A549 treated with Hydrocortisone at 1 μM for 4 hours (cell line): ENCODE measurements around the gene MON1A. TPM values are rescaled to one million over a fixed set of nuclear protein-coding genes. Genes with fewer than 3 reads are reported as not detected.

Source experiments
- total RNA-seq: library from RNA; stranded (reverse); fragments of 200-300 nt; extraction: Qiagen RNA extraction; gene quantifications from 5 replicates; pipeline ENCODE4 v1.2.3, GENCODE V29; 2022

The MON1A gene
- total RNA-seq = 6.3 to 9.9 TPM (median 8.1 TPM) in 5 replicates

GRCh38 chr3:49929291-49930167 lies at the start of gene MON1A:
Gene MON1A (minus strand): TSS chr3:49929811. CDS start chr3:49913346, 16,465 bp downstream.

DNA sequence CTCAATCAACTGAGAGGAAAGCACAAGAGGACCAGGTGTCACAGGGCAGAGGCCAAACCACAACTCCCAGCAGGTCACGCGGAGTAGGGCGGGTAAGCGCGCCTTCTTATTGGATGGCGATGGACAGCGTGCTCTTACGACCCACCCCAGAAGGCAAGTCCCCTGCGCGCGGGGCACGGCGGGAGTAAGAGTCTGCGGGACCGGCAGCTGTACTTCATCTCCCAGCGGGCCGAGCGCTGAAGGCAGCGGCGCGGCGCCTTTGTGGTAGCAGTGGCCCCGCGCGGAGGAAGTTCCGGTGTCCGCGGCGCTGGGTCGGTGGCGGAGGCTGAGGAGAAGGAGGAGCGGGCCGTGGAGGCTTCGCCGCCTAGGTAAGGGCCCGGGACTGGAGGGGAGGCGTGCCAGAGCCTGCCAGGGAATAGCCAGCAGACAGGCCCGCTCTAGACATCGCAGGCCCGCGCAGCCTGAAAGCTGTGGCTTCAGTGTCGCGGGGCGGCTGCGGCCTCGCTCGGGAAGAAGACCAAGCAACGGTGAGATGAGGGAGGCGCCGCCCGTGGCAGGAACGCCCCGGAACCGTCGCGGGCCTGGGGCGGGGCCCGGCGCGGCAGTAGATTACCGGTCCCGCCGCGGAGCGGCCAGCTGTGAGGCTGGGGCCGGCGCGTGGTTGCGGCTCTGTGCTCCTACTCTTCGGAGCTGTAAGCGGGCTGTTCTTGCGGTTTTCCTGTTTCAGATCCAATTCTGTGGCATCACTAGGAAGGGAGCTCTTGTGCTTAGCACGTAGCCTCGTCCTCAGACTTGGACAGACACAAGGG lies 10.5 kb upstream of the MON1A start, which contains the start of gene RBM6:
Gene RBM6, plus strand, starts transcription at position 293 of the 809 bp plus-strand sequence. CDS start 22,492 bp downstream, outside the sequence.

DNA sequence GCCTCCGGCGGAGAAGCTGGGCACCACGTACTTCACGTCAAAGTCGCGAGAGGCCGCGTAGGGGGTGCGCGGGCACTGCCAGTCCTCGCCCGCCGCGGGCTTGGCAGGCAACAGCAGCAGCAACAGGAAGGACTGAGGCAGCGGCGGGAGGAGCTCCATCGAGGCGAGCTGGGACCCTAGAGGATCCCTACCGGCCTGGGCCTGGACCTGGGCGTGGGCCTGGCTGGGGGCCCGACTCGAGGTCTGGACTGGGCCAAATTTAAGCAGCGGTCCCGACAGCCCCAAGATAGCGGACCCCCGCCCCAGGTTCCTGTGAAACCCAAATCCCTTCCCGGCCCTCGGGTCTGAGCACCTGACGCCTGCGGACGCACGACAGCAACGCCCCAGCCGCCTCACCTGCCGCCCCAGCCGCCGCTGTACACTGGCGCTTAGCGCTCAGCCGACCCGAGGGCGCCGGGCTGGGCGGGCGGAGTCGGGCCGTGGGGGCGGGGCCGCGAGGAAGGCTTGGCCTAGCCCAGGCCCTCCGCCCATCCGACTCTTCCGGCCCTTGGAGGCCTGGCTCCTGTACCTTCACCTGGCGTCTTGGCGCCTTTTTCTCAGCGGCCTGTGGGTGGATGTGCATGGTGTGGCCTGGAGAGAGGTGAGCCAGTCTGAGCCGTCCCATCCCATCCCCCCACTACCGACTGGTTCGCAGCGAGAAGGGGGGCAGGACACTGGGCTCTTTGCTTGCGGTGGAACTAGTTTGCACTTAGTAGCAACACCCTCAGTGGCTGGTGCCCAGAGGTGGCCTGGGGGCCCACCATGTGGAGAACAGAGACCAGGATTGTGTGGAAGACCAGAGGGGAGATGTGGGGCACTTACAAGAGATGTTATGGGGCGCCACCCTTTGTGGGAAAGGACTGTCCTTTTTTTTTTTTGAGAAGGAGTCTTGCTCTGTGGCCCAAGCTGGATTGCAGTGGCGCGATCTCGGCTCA lies 25.9 kb downstream of the MON1A start, which contains the start of gene MST1R:
Gene MST1R, minus strand, starts transcription at position 423 of the 974 bp plus-strand sequence. Its CDS starts 264 bp downstream, at position 159.

GRCh38 chr3:49869525-49870126 lies 60.0 kb downstream of the MON1A start, which contains the start of gene CAMKV:
Gene CAMKV (minus strand): TSS chr3:49869906. CDS start chr3:49862388, 7,518 bp downstream.

Other genes starting within 250 kb of the MON1A start
- 0.97 to 2.6 TPM (median 1.9 TPM) in 5 replicates for gene MST1, start 240.3 kb downstream of the MON1A start, total RNA-seq
- 11.6 to 15.1 TPM (median 13.7 TPM) in 5 replicates for gene RNF123, start 240.3 kb downstream of the MON1A start, total RNA-seq
- 0.12 to 1.2 TPM (median 0.69 TPM) in 5 replicates for gene AMIGO3, start 210.1 kb downstream of the MON1A start, total RNA-seq
- gene GMPPB, start 205.9 kb downstream of the MON1A start, total RNA-seq = 15.9 to 19.7 TPM (median 18.6 TPM) in 5 replicates
- gene IP6K1, start 143.3 kb downstream of the MON1A start, total RNA-seq = 21.0 to 23.4 TPM (median 23.3 TPM) in 5 replicates
- 0.15 to 0.30 TPM (median 0.26 TPM) in 5 replicates for gene CDHR4, start 129.9 kb downstream of the MON1A start, total RNA-seq
- gene INKA1, start 126.5 kb downstream of the MON1A start, total RNA-seq = 1.7 to 2.8 TPM (median 2.4 TPM) in 5 replicates
- gene UBA7, start 115.9 kb downstream of the MON1A start, total RNA-seq = 0.23 to 0.85 TPM (median 0.54 TPM) in 5 replicates
- 10.8 to 14.1 TPM (median 13.6 TPM) in 5 replicates for gene TRAIP, start 73.2 kb downstream of the MON1A start, total RNA-seq
- gene CAMKV, start 59.9 kb downstream of the MON1A start, total RNA-seq = 0.18 to 0.35 TPM (median 0.24 TPM) in 5 replicates
- 6.2 to 7.5 TPM (median 7.5 TPM) in 5 replicates for gene MST1R, start 25.9 kb downstream of the MON1A start, total RNA-seq
- gene RBM6, start 10.3 kb upstream of the MON1A start, total RNA-seq = 24.6 to 30.5 TPM (median 26.8 TPM) in 5 replicates
- gene RBM5, start 159.1 kb upstream of the MON1A start, total RNA-seq = 30.5 to 38.4 TPM (median 34.6 TPM) in 5 replicates
- 12.7 to 20.4 TPM (median 16.9 TPM) in 5 replicates for gene SEMA3F, start 225.5 kb upstream of the MON1A start, total RNA-seq